ENCODE measurements around the gene PTGES3L.
A peak's percentile ranks its signal among the peaks of the same experiment; 100 is the strongest.
"Not testable (repeated sequence)": the region's sequence is repeated elsewhere in the genome, so short reads cannot be mapped to it uniquely, and the experiment has no call there.

Gene PTGES3L

DNA sequence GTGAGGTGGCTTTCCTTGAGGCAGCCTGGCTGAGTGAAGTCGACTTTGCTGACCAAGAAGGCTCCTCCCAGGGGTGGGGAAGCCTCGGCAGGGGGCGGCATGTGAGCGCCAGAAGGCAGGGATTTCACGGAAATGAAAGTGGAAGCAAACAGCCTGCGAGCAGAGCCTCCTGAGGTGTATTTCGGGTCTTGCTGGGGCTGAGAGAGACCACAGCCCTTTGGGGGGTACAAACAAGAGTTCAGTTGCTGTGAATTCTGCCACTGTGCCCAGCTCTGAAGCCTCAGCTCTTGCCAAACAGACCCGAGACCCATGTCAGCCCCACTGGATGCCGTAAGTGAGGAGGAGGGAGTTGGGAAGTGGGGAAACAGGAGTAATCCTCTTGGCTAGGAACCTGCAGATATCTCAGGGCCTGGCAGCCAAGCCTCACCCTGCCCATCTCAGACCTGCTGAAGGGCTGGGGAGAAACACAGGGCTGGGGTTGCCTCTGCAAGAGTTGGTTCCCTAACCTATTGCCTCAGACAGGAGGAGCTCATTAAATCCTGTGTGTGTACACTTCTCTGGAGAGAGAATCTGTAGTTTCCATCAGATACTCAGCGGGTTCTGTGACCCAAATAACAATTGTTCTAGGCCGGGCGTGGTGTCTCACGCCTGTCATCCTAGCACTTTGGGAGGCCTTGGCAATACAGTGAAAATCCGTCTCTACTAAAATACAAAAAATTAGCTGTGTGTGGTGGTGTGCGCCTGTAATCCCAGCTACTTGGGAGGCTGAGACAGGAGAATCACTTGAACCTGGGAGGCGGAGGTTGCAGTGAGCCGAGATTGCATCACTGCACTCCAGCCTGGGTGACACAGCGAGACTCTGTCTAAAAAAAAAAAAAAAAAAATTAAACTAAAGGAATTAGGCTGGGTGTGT lies 27.0 kb upstream of the PTGES3L start, which contains the start of gene IFI35:
Gene IFI35 (plus strand): TSS at position 146 of the 913 bp plus-strand sequence. CDS start 164 bp downstream, at position 310.
- Histone ChIP-seq H3K27ac (ENCODE audit: low read depth, low read length) (peak within 1 kb of the TSS; percentile 94), H3K27me3 (ENCODE audit: control insufficient read depth, insufficient read depth, low read length) (no peaks in the 10 kb centered on the region), H3K9ac (ENCODE audit: low read length) (peak within 1 kb of the TSS; percentile 93), H3K4me1 (ENCODE audit: control insufficient read depth, insufficient read depth, low read length) (peaks cover 3% of the 10 kb centered on the region), H3K36me3 (ENCODE audit: control insufficient read depth, insufficient read depth, low read length) (peaks cover 7% of the 10 kb centered on the region), H3K4me3 (ENCODE audit: low read length) (peak within 1 kb of the TSS; percentile 96)

DNA sequence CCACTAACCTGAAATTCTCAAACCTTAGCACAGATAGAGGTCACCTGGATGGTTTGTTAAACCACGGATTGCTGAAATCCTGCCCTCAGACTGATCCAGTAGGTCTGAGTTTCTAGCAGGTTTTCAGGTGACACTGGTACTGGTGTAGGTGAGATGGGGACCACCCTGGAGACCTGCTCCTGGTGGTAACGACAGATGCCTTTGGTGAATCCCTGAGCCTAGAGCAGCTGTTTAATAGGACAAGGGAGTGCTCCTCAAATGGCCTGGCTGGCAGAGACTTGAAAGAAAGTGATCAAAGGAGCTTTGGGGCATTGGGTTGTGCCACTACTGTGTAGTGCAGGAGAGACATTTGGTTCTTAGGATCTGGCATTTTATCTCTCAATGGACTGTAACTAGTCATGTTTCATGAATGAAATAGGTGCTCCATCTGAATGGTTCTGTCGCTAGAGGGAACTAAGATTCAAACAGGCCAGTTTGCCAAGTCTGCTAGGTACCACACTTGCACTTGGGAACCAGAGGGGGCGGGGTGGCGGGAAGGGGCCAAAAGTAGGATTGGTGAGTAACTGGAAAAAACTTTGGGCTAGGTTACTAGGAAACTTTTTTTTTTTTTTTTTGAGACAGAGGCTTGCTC lies 23.8 kb upstream of the PTGES3L start:
- Histone ChIP-seq H3K9ac (ENCODE audit: low read length) (no peak overlapping the region), H3K27ac (ENCODE audit: low read depth, low read length) (no peak overlapping the region), H3K27me3 (ENCODE audit: control insufficient read depth, insufficient read depth, low read length) (no peaks in the 10 kb centered on the region), H3K36me3 (ENCODE audit: control insufficient read depth, insufficient read depth, low read length) (peaks cover 19% of the 10 kb centered on the region), H3K4me3 (ENCODE audit: low read length) (no peak overlapping the region), H3K4me1 (ENCODE audit: control insufficient read depth, insufficient read depth, low read length) (peaks cover 10% of the 10 kb centered on the region)

DNA sequence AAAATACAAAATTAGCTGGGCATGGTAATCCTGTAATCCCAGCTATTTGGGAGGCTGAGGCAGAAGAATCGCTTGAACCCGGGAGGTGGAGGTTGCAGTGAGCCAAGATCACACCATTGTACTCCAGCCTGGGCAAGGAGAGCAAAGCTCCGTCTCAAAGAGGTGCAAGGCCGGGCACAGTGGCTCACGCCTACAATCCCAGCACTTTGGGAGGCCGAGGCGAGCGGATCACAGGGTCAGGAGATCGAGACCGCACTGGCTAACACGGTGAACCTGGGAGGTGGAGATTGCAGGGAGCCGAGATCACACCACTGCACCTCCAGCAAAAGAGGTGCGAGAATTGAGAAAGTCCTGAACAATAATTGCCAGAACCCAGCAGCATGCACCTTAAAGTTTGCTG lies 21.0 kb upstream of the PTGES3L start:
- H3K27me3 ChIP-seq (ENCODE audit: control insufficient read depth, insufficient read depth, low read length); H3K27ac ChIP-seq (ENCODE audit: low read depth, low read length); H3K4me3 ChIP-seq (ENCODE audit: low read length); H3K9ac ChIP-seq (ENCODE audit: low read length): not testable (repeated sequence)
- Histone ChIP-seq H3K4me1 (ENCODE audit: control insufficient read depth, insufficient read depth, low read length) (peaks cover 14% of the 10 kb centered on the region), H3K36me3 (ENCODE audit: control insufficient read depth, insufficient read depth, low read length) (peaks cover 19% of the 10 kb centered on the region)

DNA sequence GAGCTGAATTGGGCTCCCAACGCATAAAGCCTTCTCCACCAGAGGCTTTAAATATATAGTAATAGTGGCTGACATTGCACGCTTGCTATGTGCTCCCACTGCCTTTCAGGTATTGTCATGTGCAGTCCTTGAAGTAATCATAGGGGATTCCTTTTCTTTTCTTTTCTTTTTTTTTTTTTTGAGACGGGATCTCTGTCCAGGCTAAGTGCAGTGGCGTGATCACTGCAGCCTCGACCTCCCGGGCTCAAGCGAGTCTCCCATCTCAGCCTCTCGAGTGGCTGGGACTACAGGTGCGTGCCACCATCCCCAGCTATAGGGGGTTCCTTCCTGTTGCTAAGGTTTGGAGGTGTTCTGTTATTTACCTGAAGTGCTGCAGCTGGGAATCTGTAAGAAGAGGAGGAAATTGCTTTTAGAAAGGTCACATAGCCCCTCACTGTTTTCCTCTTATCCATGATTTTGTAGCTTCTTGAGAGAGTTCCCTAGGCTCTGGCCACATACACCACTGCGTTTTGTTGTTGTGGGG lies 19.2 kb upstream of the PTGES3L start:
- Histone ChIP-seq H3K36me3 (ENCODE audit: control insufficient read depth, insufficient read depth, low read length) (peaks cover 19% of the 10 kb centered on the region), H3K4me3 (ENCODE audit: low read length) (peak overlapping the region; percentile 82), H3K27me3 (ENCODE audit: control insufficient read depth, insufficient read depth, low read length) (no peaks in the 10 kb centered on the region), H3K9ac (ENCODE audit: low read length) (peak overlapping the region; percentile 91), H3K4me1 (ENCODE audit: control insufficient read depth, insufficient read depth, low read length) (peaks cover 14% of the 10 kb centered on the region), H3K27ac (ENCODE audit: low read depth, low read length) (peak overlapping the region; percentile 85)

DNA sequence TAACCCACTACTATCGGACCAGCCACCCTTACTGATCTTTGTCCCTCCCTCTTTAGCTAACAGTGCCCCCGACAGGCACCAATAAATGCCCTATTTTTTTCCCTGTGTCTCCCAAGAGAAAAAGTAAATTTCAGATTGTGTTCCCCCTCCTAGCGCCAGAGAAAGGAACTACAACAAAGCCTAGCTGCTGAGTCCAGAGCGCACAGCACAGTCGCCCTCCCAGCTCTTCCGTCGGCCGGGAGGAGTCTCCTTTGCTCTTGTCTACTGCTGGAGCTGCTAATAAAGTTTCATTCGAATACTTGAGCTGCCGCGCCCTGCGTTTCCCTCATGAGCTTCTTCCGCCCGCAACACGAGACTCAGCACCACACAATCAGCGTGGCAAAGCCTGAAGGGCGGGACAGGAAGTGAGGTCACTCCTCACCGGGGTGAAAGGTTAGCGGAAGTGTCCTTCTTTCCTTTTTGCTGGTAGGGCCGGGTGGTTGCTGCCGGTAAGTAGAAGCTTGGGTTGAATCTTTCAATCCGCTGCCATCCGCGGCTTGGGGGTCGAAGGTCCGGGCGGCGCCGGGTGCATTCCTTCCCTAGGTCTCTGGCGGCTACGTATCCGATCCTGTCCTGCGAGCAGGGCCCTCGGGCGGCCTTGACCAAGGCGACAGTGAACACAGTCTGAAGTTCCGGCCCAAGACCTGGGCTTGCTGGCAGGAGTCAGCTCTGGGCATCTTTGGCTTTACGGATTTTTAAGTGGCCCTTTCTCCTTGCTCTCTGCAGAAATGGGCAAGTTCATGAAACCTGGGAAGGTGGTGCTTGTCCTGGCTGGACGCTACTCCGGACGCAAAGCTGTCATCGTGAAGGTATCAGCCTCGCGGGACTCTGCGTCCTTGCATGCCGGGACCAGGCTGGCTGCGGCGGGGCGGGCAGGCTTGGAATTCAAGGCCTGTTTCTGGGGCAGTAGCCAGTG lies 18.4 kb upstream of the PTGES3L start, which contains the start of gene RPL27:
Gene RPL27 (plus strand): TSS at position 436 of the 955 bp plus-strand sequence. CDS start 332 bp downstream, at position 768.
- H3K4me1 ChIP-seq (ENCODE audit: control insufficient read depth, insufficient read depth, low read length): peaks cover 14% of the 10 kb centered on the region
- H3K27ac ChIP-seq (ENCODE audit: low read depth, low read length): peak within 1 kb of the TSS; percentile 85
- H3K9ac ChIP-seq (ENCODE audit: low read length): peak within 1 kb of the TSS; percentile 91
- peaks cover 14% of the 10 kb centered on the region for H3K36me3 ChIP-seq (ENCODE audit: control insufficient read depth, insufficient read depth, low read length)
- peak within 1 kb of the TSS; percentile 82 for H3K4me3 ChIP-seq (ENCODE audit: low read length)
- H3K27me3 ChIP-seq (ENCODE audit: control insufficient read depth, insufficient read depth, low read length): no peaks in the 10 kb centered on the region

DNA sequence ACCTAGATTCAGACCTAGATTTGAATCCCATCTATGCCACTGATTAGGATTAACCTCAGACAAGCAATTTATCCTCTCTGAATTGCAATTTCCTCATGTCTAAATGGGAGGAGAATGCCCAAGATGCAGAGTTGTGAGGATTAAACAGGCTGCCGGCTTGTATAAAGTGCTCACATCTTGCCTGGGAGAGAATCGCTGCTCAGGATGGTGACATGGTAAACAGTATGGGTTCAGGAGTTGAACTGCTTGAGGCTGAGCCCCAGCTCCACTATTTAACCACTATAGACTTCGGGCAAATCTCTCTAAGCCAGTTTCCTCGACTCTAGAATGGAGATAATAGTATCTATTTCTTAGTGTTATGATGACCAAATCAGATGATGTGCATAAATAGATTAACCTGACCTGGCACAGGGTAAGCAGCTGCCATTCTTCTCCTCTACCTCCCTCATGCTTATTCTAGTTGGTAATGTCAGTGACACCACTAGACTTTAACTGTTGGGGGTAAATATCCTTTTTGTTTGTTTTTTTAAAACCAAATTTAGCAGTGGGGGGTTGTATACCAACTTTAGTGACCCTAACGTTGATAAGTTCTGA lies 17.6 kb upstream of the PTGES3L start:
- Histone ChIP-seq H3K27ac (ENCODE audit: low read depth, low read length) (peak overlapping the region; percentile 77), H3K4me1 (ENCODE audit: control insufficient read depth, insufficient read depth, low read length) (peaks cover 14% of the 10 kb centered on the region), H3K4me3 (ENCODE audit: low read length) (peak overlapping the region; percentile 44), H3K27me3 (ENCODE audit: control insufficient read depth, insufficient read depth, low read length) (no peaks in the 10 kb centered on the region), H3K36me3 (ENCODE audit: control insufficient read depth, insufficient read depth, low read length) (peaks cover 19% of the 10 kb centered on the region), H3K9ac (ENCODE audit: low read length) (peak overlapping the region; percentile 12)

DNA sequence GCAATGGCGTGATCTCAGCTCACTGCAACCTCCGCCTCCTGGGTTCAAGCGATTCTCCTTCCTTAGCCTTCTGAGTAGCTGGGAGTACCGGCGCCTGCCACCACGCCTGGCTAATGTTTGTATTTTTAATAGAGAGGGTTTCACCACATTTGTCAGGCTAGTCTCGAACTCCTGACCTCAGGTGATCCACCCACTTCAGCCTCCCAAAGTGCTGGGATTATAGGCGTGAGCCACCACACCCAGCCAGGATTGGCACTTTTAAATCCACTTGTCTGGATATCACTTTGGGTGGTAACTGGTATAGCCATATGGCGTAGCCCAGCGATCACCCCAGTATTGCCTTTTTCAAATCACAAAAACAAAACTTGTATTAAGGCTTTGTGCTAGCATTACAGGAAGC lies 14.0 kb upstream of the PTGES3L start:
- H3K36me3 ChIP-seq (ENCODE audit: control insufficient read depth, insufficient read depth, low read length): peaks cover 29% of the 10 kb centered on the region
- not testable (repeated sequence) for H3K4me3 ChIP-seq (ENCODE audit: low read length); H3K9ac ChIP-seq (ENCODE audit: low read length); H3K27me3 ChIP-seq (ENCODE audit: control insufficient read depth, insufficient read depth, low read length); H3K4me1 ChIP-seq (ENCODE audit: control insufficient read depth, insufficient read depth, low read length); H3K27ac ChIP-seq (ENCODE audit: low read depth, low read length)

DNA sequence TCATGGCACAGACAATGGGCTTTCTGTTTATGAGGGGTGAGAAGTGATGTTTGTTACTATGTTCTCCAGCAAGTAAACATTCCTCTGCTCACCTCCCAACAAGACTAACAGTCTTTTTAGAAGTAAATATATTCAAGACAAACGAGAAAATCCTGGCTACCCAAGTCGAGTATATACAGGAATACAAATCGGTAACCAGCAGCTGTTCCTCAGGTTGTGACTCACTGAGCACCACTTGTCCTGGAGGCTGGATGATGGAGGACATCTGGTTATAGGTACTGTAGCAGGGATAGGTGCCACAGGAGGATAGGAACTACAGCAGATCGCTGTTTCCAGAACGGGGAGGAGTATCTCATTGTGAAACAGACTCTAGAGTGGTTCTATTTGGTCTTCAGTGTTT lies 13.0 kb upstream of the PTGES3L start:
- Histone ChIP-seq H3K9ac (ENCODE audit: low read length) (no peak overlapping the region), H3K36me3 (ENCODE audit: control insufficient read depth, insufficient read depth, low read length) (peaks cover 30% of the 10 kb centered on the region), H3K27ac (ENCODE audit: low read depth, low read length) (no peak overlapping the region)

DNA sequence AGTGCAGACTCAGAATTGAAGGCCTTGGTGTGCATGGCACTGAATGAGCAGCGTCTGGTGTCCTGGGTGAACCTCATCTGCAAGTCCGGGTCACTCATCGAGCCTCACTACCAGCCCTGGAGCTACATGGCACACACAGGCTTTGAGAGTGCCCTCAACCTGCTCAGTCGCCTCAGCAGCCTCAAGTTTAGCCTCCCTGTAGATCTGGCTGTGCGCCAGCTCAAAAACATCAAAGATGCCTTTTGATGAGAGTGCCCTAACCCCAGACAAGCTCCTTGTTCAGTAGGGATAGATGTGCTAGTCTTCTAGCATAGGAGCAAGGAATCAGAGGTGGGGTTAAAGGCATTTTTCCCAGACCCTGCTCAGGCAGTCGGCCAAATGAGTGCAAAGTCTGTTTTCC lies 11.6 kb upstream of the PTGES3L start:
- no peak overlapping the region for H3K4me3 ChIP-seq (ENCODE audit: low read length)

More for the DNA sequence above, 13.0 kb upstream of the PTGES3L start:
- Histone ChIP-seq H3K27me3 (ENCODE audit: control insufficient read depth, insufficient read depth, low read length) (no peaks in the 10 kb centered on the region), H3K4me3 (ENCODE audit: low read length) (no peak overlapping the region), H3K4me1 (ENCODE audit: control insufficient read depth, insufficient read depth, low read length) (peaks cover 7% of the 10 kb centered on the region)

DNA sequence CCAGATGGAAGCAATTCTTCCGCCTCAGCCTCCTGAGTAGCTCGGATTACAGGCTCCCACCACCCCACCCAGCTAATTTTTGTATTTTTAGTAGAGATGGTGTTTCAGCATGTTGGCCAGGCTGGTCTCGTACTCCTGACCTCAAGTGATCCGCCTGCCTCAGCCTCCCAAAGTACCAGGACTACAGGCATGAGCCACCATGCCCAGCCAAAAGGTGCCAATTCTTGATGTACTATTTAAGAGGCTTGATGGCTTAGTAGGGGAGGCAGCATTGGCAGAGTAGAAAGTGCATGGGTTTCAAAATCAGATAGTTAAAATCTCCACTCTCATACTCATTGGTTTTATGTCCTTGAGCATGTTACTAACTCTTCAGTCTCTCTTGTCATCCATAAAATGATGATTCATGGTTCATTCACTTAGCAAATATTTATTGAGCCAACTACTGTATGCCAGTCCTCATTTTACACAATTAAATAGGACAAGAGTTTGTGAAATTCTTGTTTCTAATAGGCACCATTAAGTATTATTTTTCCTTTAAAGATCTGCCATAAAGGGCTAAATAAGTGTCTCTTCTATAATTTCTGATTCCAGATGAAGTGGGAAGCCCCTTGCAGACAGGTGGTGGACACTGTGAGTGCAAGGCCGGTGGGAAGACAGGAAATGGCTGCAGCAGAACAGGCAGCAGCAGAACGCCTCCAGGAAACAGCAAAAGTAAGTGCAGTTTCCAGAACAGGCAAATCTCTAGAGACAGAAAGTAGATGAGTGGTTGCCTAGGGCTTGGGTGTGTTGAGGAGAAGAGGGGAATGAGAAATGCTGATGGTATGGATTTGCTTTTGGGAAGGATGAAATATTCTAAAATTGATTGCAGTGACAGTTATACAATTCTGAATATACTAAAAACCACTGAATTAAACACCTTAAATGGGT lies 10.1 kb upstream of the PTGES3L start:
- Histone ChIP-seq H3K4me3 (ENCODE audit: low read length) (no peak overlapping the region), H3K9ac (ENCODE audit: low read length) (no peak overlapping the region), H3K27me3 (ENCODE audit: control insufficient read depth, insufficient read depth, low read length) (no peaks in the 10 kb centered on the region), H3K4me1 (ENCODE audit: control insufficient read depth, insufficient read depth, low read length) (no peaks in the 10 kb centered on the region), H3K27ac (ENCODE audit: low read depth, low read length) (no peak overlapping the region), H3K36me3 (ENCODE audit: control insufficient read depth, insufficient read depth, low read length) (peaks cover 34% of the 10 kb centered on the region)

More for the DNA sequence above, 11.6 kb upstream of the PTGES3L start:
- no peak overlapping the region for H3K9ac ChIP-seq (ENCODE audit: low read length)
- no peak overlapping the region for H3K27ac ChIP-seq (ENCODE audit: low read depth, low read length)
- H3K4me1 ChIP-seq (ENCODE audit: control insufficient read depth, insufficient read depth, low read length): no peaks in the 10 kb centered on the region
- H3K27me3 ChIP-seq (ENCODE audit: control insufficient read depth, insufficient read depth, low read length): no peaks in the 10 kb centered on the region
- H3K36me3 ChIP-seq (ENCODE audit: control insufficient read depth, insufficient read depth, low read length): peaks cover 34% of the 10 kb centered on the region

DNA sequence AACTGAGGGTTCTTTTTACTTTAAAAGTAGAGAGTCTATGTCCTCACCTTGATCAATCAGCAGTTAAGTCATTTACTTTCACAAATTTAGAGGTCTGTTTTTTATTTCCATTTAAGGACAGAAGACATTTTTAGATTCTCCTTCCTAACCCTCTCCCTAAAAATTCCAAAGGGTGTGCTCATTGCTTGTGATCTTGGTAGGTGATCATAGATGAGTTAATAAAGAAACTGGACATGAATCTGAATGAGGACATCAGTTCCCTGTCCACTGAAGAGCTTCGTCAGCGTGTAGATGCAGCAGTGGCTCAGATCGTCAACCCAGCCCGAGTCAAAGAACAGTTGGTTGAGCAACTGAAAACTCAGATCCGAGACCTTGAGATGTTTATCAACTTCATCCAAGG lies 9.3 kb upstream of the PTGES3L start:
- Histone ChIP-seq H3K36me3 (ENCODE audit: control insufficient read depth, insufficient read depth, low read length) (peaks cover 34% of the 10 kb centered on the region), H3K9ac (ENCODE audit: low read length) (no peak overlapping the region), H3K27me3 (ENCODE audit: control insufficient read depth, insufficient read depth, low read length) (no peaks in the 10 kb centered on the region), H3K4me1 (ENCODE audit: control insufficient read depth, insufficient read depth, low read length) (no peaks in the 10 kb centered on the region), H3K4me3 (ENCODE audit: low read length) (no peak overlapping the region), H3K27ac (ENCODE audit: low read depth, low read length) (no peak overlapping the region)

Data from rectal smooth muscle tissue (tissue), 1 donor.